Liver (tissue), 3 donors: Measurements from ENCODE around the gene SRGAP3.

Experiments
- EGR1 ChIP-seq, 2 donors: IDR thresholded peaks; 2 replicates each; pipeline ENCODE4 v1.6.1; 2016 to 2018; ENCODE audit warnings: antibody characterized with exemption in 2 of 2, low read depth in 2 of 2
- GABPA ChIP-seq, 2 donors: IDR thresholded peaks in 1 of 2; conservative IDR thresholded peaks in 1 of 2; 2 replicates each; pipeline ENCODE4 v1.6.1; 2016; ENCODE audit warnings: antibody characterized with exemption in 2 of 2, mild to moderate bottlenecking in 1 of 2, moderate library complexity in 1 of 2
- HNF4A ChIP-seq, 2 donors: conservative IDR thresholded peaks; 2 replicates each; pipeline ENCODE4 v1.6.1; 2016; ENCODE audit warnings: antibody characterized with exemption in 2 of 2, mild to moderate bottlenecking in 2 of 2
- HNF4G ChIP-seq: IDR thresholded peaks from 2 replicates; pipeline ENCODE4 v1.6.1; 2016; ENCODE audit warnings: antibody characterized with exemption
- JUND ChIP-seq, 2 donors: IDR thresholded peaks; 2 replicates each; pipeline ENCODE4 v1.6.1; 2016; ENCODE audit warnings: antibody characterized with exemption in 2 of 2
- RAD21 ChIP-seq, 2 donors: IDR thresholded peaks; 2 replicates each; pipeline ENCODE4 v1.6.1; 2016; ENCODE audit warnings: antibody characterized with exemption in 2 of 2, mild to moderate bottlenecking in 2 of 2
- RXRA ChIP-seq, 2 donors: IDR thresholded peaks; 2 replicates each; pipeline ENCODE4 v1.6.1; 2017 to 2018; ENCODE audit warnings: antibody characterized with exemption in 2 of 2, mild to moderate bottlenecking in 1 of 2
- SP1 ChIP-seq: IDR thresholded peaks from 2 replicates; pipeline ENCODE4 v1.6.1; 2018; ENCODE audit warnings: antibody characterized with exemption, mild to moderate bottlenecking
- TAF1 ChIP-seq: conservative IDR thresholded peaks from 2 replicates; pipeline ENCODE4 v1.6.1; 2016; ENCODE audit warnings: antibody characterized with exemption, mild to moderate bottlenecking
- YY1 ChIP-seq: IDR thresholded peaks from 2 replicates; pipeline ENCODE4 v1.6.1; 2016; ENCODE audit warnings: antibody characterized with exemption, mild to moderate bottlenecking
- TF ChIP-seq, protein P1 (sequence below): IDR thresholded peaks from 2 replicates; pipeline ENCODE4 v1.6.1; 2016; ENCODE audit warnings: antibody characterized with exemption, mild to moderate bottlenecking
- TF ChIP-seq, protein P2 (sequence below): fragments of 150-350 bp; IDR thresholded peaks from 2 replicates; pipeline ENCODE4 v1.5.1; 2017; ENCODE audit warnings: improper control_type of control experiment, low read depth, low read length; ENCODE audit not compliant: missing input control
- TF ChIP-seq, protein P3 (sequence below): IDR thresholded peaks from 2 replicates; pipeline ENCODE4 v1.6.1; 2016; ENCODE audit warnings: antibody characterized with exemption
- TF ChIP-seq, protein P4 (sequence below): IDR thresholded peaks from 2 replicates; pipeline ENCODE4 v1.6.1; 2016; ENCODE audit warnings: antibody characterized with exemption
- donor health status: healthy.
- donor health status: healthy.

DNA sequence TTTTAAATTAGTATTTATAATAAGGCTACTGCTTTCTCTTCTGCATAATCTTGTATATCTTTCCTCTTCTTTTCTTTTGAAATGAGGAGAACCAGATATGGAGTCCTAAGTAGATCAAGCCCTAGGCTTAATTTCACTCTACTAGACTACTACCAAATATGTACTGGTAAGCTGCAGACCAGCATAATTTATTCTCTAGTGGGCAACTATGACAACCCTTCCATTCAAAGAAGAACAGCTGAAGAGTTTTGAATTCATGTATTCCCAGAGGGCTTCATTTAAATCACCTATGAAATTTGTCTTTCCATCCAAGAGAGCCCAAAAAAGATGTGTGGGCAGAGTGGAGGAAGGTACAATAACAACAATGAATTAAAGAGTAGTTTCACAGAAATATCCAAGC, 296.1 kb downstream of the SRGAP3 start:
- TF ChIP-seq, protein P1, sequence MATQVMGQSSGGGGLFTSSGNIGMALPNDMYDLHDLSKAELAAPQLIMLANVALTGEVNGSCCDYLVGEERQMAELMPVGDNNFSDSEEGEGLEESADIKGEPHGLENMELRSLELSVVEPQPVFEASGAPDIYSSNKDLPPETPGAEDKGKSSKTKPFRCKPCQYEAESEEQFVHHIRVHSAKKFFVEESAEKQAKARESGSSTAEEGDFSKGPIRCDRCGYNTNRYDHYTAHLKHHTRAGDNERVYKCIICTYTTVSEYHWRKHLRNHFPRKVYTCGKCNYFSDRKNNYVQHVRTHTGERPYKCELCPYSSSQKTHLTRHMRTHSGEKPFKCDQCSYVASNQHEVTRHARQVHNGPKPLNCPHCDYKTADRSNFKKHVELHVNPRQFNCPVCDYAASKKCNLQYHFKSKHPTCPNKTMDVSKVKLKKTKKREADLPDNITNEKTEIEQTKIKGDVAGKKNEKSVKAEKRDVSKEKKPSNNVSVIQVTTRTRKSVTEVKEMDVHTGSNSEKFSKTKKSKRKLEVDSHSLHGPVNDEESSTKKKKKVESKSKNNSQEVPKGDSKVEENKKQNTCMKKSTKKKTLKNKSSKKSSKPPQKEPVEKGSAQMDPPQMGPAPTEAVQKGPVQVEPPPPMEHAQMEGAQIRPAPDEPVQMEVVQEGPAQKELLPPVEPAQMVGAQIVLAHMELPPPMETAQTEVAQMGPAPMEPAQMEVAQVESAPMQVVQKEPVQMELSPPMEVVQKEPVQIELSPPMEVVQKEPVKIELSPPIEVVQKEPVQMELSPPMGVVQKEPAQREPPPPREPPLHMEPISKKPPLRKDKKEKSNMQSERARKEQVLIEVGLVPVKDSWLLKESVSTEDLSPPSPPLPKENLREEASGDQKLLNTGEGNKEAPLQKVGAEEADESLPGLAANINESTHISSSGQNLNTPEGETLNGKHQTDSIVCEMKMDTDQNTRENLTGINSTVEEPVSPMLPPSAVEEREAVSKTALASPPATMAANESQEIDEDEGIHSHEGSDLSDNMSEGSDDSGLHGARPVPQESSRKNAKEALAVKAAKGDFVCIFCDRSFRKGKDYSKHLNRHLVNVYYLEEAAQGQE = no peak
- TF ChIP-seq, protein P2, sequence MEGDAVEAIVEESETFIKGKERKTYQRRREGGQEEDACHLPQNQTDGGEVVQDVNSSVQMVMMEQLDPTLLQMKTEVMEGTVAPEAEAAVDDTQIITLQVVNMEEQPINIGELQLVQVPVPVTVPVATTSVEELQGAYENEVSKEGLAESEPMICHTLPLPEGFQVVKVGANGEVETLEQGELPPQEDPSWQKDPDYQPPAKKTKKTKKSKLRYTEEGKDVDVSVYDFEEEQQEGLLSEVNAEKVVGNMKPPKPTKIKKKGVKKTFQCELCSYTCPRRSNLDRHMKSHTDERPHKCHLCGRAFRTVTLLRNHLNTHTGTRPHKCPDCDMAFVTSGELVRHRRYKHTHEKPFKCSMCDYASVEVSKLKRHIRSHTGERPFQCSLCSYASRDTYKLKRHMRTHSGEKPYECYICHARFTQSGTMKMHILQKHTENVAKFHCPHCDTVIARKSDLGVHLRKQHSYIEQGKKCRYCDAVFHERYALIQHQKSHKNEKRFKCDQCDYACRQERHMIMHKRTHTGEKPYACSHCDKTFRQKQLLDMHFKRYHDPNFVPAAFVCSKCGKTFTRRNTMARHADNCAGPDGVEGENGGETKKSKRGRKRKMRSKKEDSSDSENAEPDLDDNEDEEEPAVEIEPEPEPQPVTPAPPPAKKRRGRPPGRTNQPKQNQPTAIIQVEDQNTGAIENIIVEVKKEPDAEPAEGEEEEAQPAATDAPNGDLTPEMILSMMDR = no peak
- TF ChIP-seq JUND (IDR thresholded peaks at IDR 0.05) (no peak), RAD21 (IDR thresholded peaks at IDR 0.05) (no peak), HNF4G (no peak), HNF4A (conservative IDR thresholded peaks at IDR 0.05) (no peak), EGR1 (IDR thresholded peaks at IDR 0.05; ENCODE audit: low read depth in 2 of 2) (no peak), SP1 (no peak), GABPA (IDR thresholded peaks at IDR 0.05 in 1 of 2, conservative IDR thresholded peaks at IDR 0.05 in 1 of 2) (no peak), TAF1 (no peak), RXRA (IDR thresholded peaks at IDR 0.05) (no peak), YY1 (no peak)
- TF ChIP-seq, protein P3, sequence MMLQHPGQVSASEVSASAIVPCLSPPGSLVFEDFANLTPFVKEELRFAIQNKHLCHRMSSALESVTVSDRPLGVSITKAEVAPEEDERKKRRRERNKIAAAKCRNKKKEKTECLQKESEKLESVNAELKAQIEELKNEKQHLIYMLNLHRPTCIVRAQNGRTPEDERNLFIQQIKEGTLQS = no peak
- TF ChIP-seq, protein P4, sequence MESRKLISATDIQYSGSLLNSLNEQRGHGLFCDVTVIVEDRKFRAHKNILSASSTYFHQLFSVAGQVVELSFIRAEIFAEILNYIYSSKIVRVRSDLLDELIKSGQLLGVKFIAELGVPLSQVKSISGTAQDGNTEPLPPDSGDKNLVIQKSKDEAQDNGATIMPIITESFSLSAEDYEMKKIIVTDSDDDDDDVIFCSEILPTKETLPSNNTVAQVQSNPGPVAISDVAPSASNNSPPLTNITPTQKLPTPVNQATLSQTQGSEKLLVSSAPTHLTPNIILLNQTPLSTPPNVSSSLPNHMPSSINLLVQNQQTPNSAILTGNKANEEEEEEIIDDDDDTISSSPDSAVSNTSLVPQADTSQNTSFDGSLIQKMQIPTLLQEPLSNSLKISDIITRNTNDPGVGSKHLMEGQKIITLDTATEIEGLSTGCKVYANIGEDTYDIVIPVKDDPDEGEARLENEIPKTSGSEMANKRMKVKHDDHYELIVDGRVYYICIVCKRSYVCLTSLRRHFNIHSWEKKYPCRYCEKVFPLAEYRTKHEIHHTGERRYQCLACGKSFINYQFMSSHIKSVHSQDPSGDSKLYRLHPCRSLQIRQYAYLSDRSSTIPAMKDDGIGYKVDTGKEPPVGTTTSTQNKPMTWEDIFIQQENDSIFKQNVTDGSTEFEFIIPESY = no peak
